Heart right ventricle (tissue), 16 donors: ENCODE data around the gene ITGAX. TPM values are rescaled to one million over a fixed set of nuclear protein-coding genes. Genes with fewer than 3 reads are reported as not detected.

ENCODE experiments used
- ATAC-seq, 8 donors: fragments of 200-7000 bp; cut with Tn5 transposase; one replicate each; pipeline ENCODE4 v1.9.1; 2020; ENCODE audit warnings: mild to moderate bottlenecking in 8 of 8, moderate library complexity in 8 of 8, moderate number of reproducible peaks in 1 of 8
- DNase-seq, 2 donors: peaks; one replicate each; pipeline ENCODE4 v3.0.0-alpha.2; 2020
- H3K27ac ChIP-seq, 10 donors: fragments of 200-600 bp; sonication (generic) in 2 of 10; one replicate each; pipeline versions ENCODE4 v1.5.0 to v1.8.0; 2020 to 2022; ENCODE audit warnings: mild to moderate bottlenecking in 3 of 10
- H3K27me3 ChIP-seq, 7 donors: fragments of 200-600 bp; one replicate each; pipeline ENCODE4 v1.8.0; 2021 to 2022; ENCODE audit warnings: mild to moderate bottlenecking in 2 of 7
- H3K36me3 ChIP-seq, 9 donors: fragments of 200-600 bp; sonication (generic) in 1 of 9; one replicate each; pipeline versions ENCODE4 v1.5.0 to v1.8.0; 2020 to 2022; ENCODE audit warnings: mild to moderate bottlenecking in 2 of 9
- H3K4me1 ChIP-seq, 9 donors: fragments of 200-600 bp; sonication (generic) in 1 of 9; one replicate each; pipeline versions ENCODE4 v1.5.0 to v1.8.0; 2020 to 2022; ENCODE audit warnings: mild to moderate bottlenecking in 4 of 9
- H3K4me3 ChIP-seq, 10 donors: fragments of 200-600 bp; sonication (generic) in 2 of 10; one replicate each; pipeline versions ENCODE4 v1.5.0 to v1.8.0; 2020 to 2022; ENCODE audit warnings: mild to moderate bottlenecking in 7 of 10, moderate library complexity in 2 of 10
- H3K9me3 ChIP-seq, 11 donors: fragments of 200-600 bp in 10 of 11; sonication (generic) in 2 of 11; one replicate each; pipeline versions ENCODE4 v1.5.0 to v1.8.0; 2013 to 2022; ENCODE audit warnings: mild to moderate bottlenecking in 2 of 11, control low read depth in 1 of 11, moderate library complexity in 1 of 11
- WGBS, 2 donors: extraction: QIAGEN DNeasy Blood & Tissue Kit; methylation state at CpG; one replicate each; pipeline ENCODE4 v1.1.7; 2013; ENCODE audit warnings: inconsistent platforms in 1 of 2; 5-methylcytosine and 5-hydroxymethylcytosine counted together
- intact Hi-C, 10 donors: fragments of 100-400 bp; cut with DNase I; formaldehyde crosslinking; loops; one replicate each; pipeline versions ENCODE4 v1.11.1 to v1.14.2; 2022
- polyA plus RNA-seq, 2 donors: library from polyadenylated mRNA; stranded (reverse); fragments of 200-250 nt; gene quantifications; one replicate each; pipeline ENCODE4 v1.2.3, GENCODE V29; 2013
- total RNA-seq, 10 donors: library from RNA; stranded (reverse); fragmentation: NEBNext Ultra II Directional in 3 of 10; extraction: Animal tissue kit (Norgen Biotek cat#: 25700) in 3 of 10; gene quantifications; one replicate each; pipeline versions ENCODE4 v1.2.1 to v1.2.4, GENCODE V29; 2021 to 2023
- TF ChIP-seq, protein P1 (sequence below), 9 donors: fragments of 200-600 bp; sonication (generic) in 2 of 9; IDR thresholded peaks; one replicate each; pipeline versions ENCODE4 v1.5.0 to v1.8.0; 2021 to 2022; ENCODE audit warnings: antibody characterized with exemption in 9 of 9, mild to moderate bottlenecking in 5 of 9, moderate library complexity in 1 of 9
- donor health status: Arrhythmogenic right ventricular cardiomyopathy.
- donor health status: ischemic (EF 13 %, LVEDD 7.1; RV severe dilation, severe dysfunction).
- donor health status: healthy with polysubstance abuse.
- donor health status: DM: no; HTN: yes; CAD: no.
- donor health status: DM: no; HTN: no; CAD: no.
- donor health status: ischemic (EF 25% LVEDD 6.9; RV normal size, moderate dysfunction).
- donor health status: ischemic (EF 25% LVEDD 5.7; RV mildly dilated, moderate dysfunction).
- donor health status: healthy.
- donor health status: DM: yes; HTN: yes; CAD: no.
- donor health status: Ischemic cardiomyopathy.
- donor health status: ischemic (EF 35%, LVEDD 5.7; RV mildly dilated, moderate dysfunction).
- donor health status: nonischemic (EF 11% LVEDD 7.7; RV severe dilation, severe dysfunction).
- donor health status: DM: yes; HTN: yes; CAD: no.
- donor health status: PGD.
- donor health status: ischemic (EF 29% LVEDD 5.4; RV normal size, mild dysfunction).
- donor health status: nonischemic (EF 23%, LVEDD 6.1; RV moderate dilation, normal function).

ITGAX gene
- total and polyA plus RNA-seq, 12 donors: 0.79 to 18.5 (median 1.9) TPM

DNA sequence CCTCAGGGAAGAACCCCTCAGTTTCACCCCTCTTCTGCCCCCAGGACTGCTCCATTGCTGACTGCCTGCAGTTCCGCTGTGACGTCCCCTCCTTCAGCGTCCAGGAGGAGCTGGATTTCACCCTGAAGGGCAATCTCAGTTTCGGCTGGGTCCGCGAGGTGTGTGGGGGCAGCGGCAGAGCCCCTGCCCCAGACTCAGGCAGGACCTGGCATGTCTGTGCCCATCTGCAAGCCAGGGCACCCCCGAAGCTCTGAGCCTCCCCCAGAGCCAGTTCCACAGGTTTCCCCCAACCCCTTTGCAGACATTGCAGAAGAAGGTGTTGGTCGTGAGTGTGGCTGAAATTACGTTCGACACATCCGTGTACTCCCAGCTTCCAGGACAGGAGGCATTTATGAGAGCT, 68.8 kb downstream of the ITGAX start:
- Histone ChIP-seq H3K4me1 (peaks cover 0 to 39% (median 4%) of the 10 kb centered on the region in 9 donors), H3K27me3 (peaks cover 0 to 4% (median 0%) of the 10 kb centered on the region in 7 donors), H3K4me3 (no peak overlapping the region), H3K9me3 (no peaks in the 10 kb centered on the region), H3K27ac (peak overlapping the region in 5 of 10 donors; percentile 12 to 44 (median 27)), H3K36me3 (peaks cover 0 to 10% (median 0%) of the 10 kb centered on the region in 9 donors)
- no peak for DNase-seq
- TF ChIP-seq, protein P1, sequence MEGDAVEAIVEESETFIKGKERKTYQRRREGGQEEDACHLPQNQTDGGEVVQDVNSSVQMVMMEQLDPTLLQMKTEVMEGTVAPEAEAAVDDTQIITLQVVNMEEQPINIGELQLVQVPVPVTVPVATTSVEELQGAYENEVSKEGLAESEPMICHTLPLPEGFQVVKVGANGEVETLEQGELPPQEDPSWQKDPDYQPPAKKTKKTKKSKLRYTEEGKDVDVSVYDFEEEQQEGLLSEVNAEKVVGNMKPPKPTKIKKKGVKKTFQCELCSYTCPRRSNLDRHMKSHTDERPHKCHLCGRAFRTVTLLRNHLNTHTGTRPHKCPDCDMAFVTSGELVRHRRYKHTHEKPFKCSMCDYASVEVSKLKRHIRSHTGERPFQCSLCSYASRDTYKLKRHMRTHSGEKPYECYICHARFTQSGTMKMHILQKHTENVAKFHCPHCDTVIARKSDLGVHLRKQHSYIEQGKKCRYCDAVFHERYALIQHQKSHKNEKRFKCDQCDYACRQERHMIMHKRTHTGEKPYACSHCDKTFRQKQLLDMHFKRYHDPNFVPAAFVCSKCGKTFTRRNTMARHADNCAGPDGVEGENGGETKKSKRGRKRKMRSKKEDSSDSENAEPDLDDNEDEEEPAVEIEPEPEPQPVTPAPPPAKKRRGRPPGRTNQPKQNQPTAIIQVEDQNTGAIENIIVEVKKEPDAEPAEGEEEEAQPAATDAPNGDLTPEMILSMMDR (IDR thresholded peaks at IDR 0.05): no peak
- intact Hi-C loops: no loop called here
- 55 to 57% methylated on average over 12 of the region's 12 CpGs for WGBS, 2 donors
- peak in 4 of 8 donors; percentile 2 to 12 (median 4) for ATAC-seq

DNA sequence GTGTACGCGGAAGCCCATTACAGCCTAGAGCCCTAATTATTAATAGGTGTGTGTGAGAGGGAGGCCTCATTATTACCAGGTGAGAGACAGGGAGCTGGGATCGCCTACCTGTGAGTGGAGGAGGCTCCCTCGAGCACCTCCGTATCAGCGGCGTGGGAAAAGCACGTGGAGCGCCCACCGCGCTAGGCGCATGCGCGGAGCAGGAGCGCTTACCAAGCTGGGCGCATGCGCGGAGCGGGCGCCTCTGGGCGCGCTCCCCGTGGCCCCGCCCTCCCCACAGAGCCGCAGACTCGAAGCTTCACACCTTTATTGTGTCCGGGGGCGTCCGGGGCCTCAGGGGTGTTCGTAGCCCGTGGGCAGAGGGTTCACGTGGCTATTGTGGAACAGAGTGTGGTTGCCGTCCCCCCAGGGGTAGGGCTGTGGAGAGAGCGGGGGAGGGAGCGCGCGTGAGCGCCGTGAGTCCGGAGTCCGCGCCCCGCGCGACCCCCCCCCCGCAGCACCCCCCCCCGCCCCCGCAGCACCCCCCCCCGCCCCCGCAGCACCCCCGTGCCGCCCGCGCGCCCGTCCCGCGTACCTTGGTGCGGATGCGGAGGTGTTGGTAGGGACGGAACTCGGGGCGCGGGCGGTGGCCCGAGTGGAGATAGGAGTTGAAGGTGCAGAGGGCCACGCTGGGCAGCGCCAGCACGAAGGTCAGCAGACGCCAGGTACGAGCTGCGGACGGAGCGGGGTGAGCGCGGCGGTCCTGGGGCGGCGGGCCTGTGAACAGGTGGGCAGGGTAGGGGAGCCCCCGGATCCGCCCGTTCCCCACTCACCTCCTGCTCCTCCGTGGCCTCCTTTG, 72.7 kb downstream of the ITGAX start:
- ATAC-seq (peak in 7 of 8 donors; percentile 26 to 50 (median 30)), DNase-seq (peak; percentile 45 to 79)
- Histone ChIP-seq H3K27ac (peak overlapping the region; percentile 86 to 99 (median 95)), H3K4me3 (peak overlapping the region; percentile 21 to 60 (median 55)), H3K36me3 (peaks cover 0 to 10% (median 0%) of the 10 kb centered on the region in 9 donors), H3K9me3 (no peaks in the 10 kb centered on the region), H3K4me1 (peaks cover 0 to 71% (median 16%) of the 10 kb centered on the region in 9 donors), H3K27me3 (peaks cover 0 to 4% (median 0%) of the 10 kb centered on the region in 7 donors)
- intact Hi-C loops: no loop called here
- WGBS, 2 donors: 10 to 13% methylated on average over 60 to 67 of the region's 83 CpGs
- TF ChIP-seq, protein P1 (IDR thresholded peaks at IDR 0.05): no peak

GRCh38 chr16:31428279-31428597, 73.3 kb downstream of the ITGAX start, which contains the start of gene COX6A2:
Gene COX6A2 (minus strand): TSS chr16:31428360. CDS start chr16:31428325, 35 bp downstream.
- intact Hi-C loops: no loop called here
- DNase-seq (peak; percentile 65 to 69), ATAC-seq (peak; percentile 68 to 92 (median 84))
- H3K27me3 ChIP-seq: peaks cover 0 to 4% (median 0%) of the 10 kb centered on the region in 7 donors
- H3K9me3 ChIP-seq: no peaks in the 10 kb centered on the region
- peaks cover 0 to 71% (median 16%) of the 10 kb centered on the region in 9 donors for H3K4me1 ChIP-seq
- peak within 1 kb of the TSS; percentile 86 to 99 (median 95) for H3K27ac ChIP-seq
- TF ChIP-seq, protein P1 (IDR thresholded peaks at IDR 0.05): no peak
- peak within 1 kb of the TSS; percentile 21 to 60 (median 55) for H3K4me3 ChIP-seq
- peaks cover 0 to 10% (median 0%) of the 10 kb centered on the region in 9 donors for H3K36me3 ChIP-seq
- WGBS, 2 donors: 24 to 29% methylated on average over 7 of the region's 7 CpGs

GRCh38 chr16:31428638-31429247, 73.8 kb downstream of the ITGAX start:
- ATAC-seq (peak in 3 of 8 donors; percentile 31 to 61 (median 33)), DNase-seq (no peak)
- Histone ChIP-seq H3K9me3 (no peaks in the 10 kb centered on the region), H3K4me3 (peak overlapping the region in 3 of 10 donors; percentile 57 to 60 (median 59)), H3K27me3 (peaks cover 0 to 4% (median 0%) of the 10 kb centered on the region in 7 donors), H3K27ac (peak overlapping the region; percentile 86 to 99 (median 95)), H3K36me3 (peaks cover 0 to 10% (median 0%) of the 10 kb centered on the region in 9 donors), H3K4me1 (peaks cover 0 to 67% (median 16%) of the 10 kb centered on the region in 9 donors)
- TF ChIP-seq, protein P1 (IDR thresholded peaks at IDR 0.05): no peak
- intact Hi-C loops: no loop called here
- 43 to 55% methylated on average over 7 of the region's 7 CpGs for WGBS, 2 donors
